DOHH2 (cell line): Measurements from ENCODE around the gene TST.

Source experiments
- EZH2phosphoT487 ChIP-seq: fragments of 200-600 bp; sonication (generic); IDR thresholded peaks from 2 replicates; pipeline ENCODE4 v1.6.1; 2017; ENCODE audit warnings: borderline replicate concordance, mild to moderate bottlenecking, antibody characterized with exemption, low read length, moderate library complexity, mixed read lengths
- TF ChIP-seq, protein P1 (sequence below): fragments of 200-600 bp; sonication (generic); IDR thresholded peaks from one replicate; pipeline ENCODE4 v1.5.1; 2014; ENCODE audit warnings: antibody characterized with exemption, mild to moderate bottlenecking, low read depth, low read length; ENCODE audit not compliant: poor library complexity, severe bottlenecking

DNA sequence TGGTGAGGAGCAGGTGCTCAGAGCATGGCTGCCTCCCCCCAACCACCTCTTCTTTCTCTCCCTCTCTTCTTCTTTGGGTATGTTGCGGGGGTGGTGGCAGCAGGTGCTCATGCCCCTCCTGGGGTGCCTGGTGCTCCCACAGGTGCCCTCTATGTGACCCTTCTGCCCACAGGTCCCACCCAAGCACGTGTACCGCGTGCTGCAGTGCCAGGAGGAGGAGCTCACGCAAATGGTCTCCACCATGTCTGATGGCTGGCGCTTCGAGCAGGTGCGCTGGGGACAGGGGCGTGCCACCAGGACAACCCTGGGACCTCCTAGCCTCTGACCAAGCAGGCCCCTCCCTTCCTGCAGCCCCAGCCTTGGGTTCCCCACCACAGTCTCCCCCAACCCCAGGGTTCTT lies 38.0 kb upstream of the TST start:
- TF ChIP-seq, protein P1, sequence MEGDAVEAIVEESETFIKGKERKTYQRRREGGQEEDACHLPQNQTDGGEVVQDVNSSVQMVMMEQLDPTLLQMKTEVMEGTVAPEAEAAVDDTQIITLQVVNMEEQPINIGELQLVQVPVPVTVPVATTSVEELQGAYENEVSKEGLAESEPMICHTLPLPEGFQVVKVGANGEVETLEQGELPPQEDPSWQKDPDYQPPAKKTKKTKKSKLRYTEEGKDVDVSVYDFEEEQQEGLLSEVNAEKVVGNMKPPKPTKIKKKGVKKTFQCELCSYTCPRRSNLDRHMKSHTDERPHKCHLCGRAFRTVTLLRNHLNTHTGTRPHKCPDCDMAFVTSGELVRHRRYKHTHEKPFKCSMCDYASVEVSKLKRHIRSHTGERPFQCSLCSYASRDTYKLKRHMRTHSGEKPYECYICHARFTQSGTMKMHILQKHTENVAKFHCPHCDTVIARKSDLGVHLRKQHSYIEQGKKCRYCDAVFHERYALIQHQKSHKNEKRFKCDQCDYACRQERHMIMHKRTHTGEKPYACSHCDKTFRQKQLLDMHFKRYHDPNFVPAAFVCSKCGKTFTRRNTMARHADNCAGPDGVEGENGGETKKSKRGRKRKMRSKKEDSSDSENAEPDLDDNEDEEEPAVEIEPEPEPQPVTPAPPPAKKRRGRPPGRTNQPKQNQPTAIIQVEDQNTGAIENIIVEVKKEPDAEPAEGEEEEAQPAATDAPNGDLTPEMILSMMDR, result no peak
- TF ChIP-seq EZH2phosphoT487, result no peak
